GM21717 (cell line): ENCODE data around the gene SOX5.

Experiments
- ATAC-seq: cut with Tn5 transposase; IDR thresholded peaks from one replicate; pipeline ENCODE4 v1.9.1; 2021; ENCODE audit warnings: mild to moderate bottlenecking, moderate library complexity; ENCODE audit not compliant: unreplicated experiment

SOX5 gene

GRCh38 chr12:23694920-23695319 is 254.6 kb downstream of the SOX5 start:
- ATAC-seq: no peak

- ATAC-seq: no peak
Observed at GRCh38 chr12:23694307-23694706, 255.2 kb downstream of the SOX5 start.

- no peak for ATAC-seq
Observed at GRCh38 chr12:23687947-23688346, 261.5 kb downstream of the SOX5 start.

GRCh38 chr12:23686095-23686494 is 263.4 kb downstream of the SOX5 start:
- ATAC-seq: no peak

- no peak for ATAC-seq
Observed at GRCh38 chr12:23684121-23684520, 265.3 kb downstream of the SOX5 start.

- no peak for ATAC-seq
Observed at GRCh38 chr12:23681237-23681636, 268.2 kb downstream of the SOX5 start.

GRCh38 chr12:23674064-23674463 is 275.4 kb downstream of the SOX5 start:
- ATAC-seq: no peak

- no peak for ATAC-seq
Observed at GRCh38 chr12:23671881-23672280, 277.6 kb downstream of the SOX5 start.

- ATAC-seq: no peak
Observed at GRCh38 chr12:23670684-23671083, 278.8 kb downstream of the SOX5 start.

GRCh38 chr12:23669691-23670090 is 279.8 kb downstream of the SOX5 start:
- ATAC-seq: no peak

- ATAC-seq: no peak
Observed at GRCh38 chr12:23666866-23667265, 282.6 kb downstream of the SOX5 start.

- no peak for ATAC-seq
Observed at GRCh38 chr12:23662966-23663365, 286.5 kb downstream of the SOX5 start.

- no peak for ATAC-seq
Observed at GRCh38 chr12:23659131-23659530, 290.3 kb downstream of the SOX5 start.

- no peak for ATAC-seq
Observed at GRCh38 chr12:23657598-23657997, 291.9 kb downstream of the SOX5 start.

GRCh38 chr12:23655884-23656283 is 293.6 kb downstream of the SOX5 start:
- no peak for ATAC-seq

- no peak for ATAC-seq
Observed at GRCh38 chr12:23655112-23655511, 294.4 kb downstream of the SOX5 start.

- no peak for ATAC-seq
Observed at GRCh38 chr12:23648546-23648945, 300.9 kb downstream of the SOX5 start.

GRCh38 chr12:23640754-23641153 is 308.7 kb downstream of the SOX5 start:
- ATAC-seq: no peak

- no peak for ATAC-seq
Observed at GRCh38 chr12:23634344-23634743, 315.1 kb downstream of the SOX5 start.

- ATAC-seq: no peak
Observed at GRCh38 chr12:23631786-23632377, 317.6 kb downstream of the SOX5 start.

- no peak for ATAC-seq
Observed at GRCh38 chr12:23630524-23630923, 318.9 kb downstream of the SOX5 start.

GRCh38 chr12:23628806-23629205 is 320.7 kb downstream of the SOX5 start:
- ATAC-seq: no peak

GRCh38 chr12:23626791-23627190 is 322.7 kb downstream of the SOX5 start:
- no peak for ATAC-seq
